K562 (cell line): ENCODE results near the gene ZNF143. TPM values are rescaled to one million over a fixed set of nuclear protein-coding genes. Genes with fewer than 3 reads are reported as not detected.

Source experiments
- DIDO1 ChIP-seq: fragments of 450-650 bp; IDR thresholded peaks from 2 replicates; pipeline ENCODE4 v1.6.1; 2016; ENCODE audit warnings: low read depth, missing biosample characterization, missing genetic modification characterization
- ILF3 ChIP-seq: fragments of 450-650 bp; IDR thresholded peaks from 2 replicates; pipeline ENCODE4 v1.6.1; 2018; ENCODE audit warnings: antibody characterized with exemption, mild to moderate bottlenecking, moderate library complexity, borderline replicate concordance
- MXI1 ChIP-seq: IDR thresholded peaks from 2 replicates; pipeline ENCODE4 v1.6.1; 2011; ENCODE audit warnings: low read depth, mild to moderate bottlenecking, improper control_type of control experiment, low read length
- NONO ChIP-seq, 2 experiments: fragments of 200-400 bp in 1 of 2; fragments of 450-650 bp in 1 of 2; formaldehyde crosslinking in 1 of 2; IDR thresholded peaks; 2 replicates each; pipeline ENCODE4 v1.6.1; 2017; ENCODE audit warnings: low read depth in 2 of 2, mild to moderate bottlenecking in 2 of 2, moderate library complexity in 2 of 2, low read length in 1 of 2
- PML ChIP-seq: IDR thresholded peaks from 2 replicates; pipeline ENCODE4 v1.6.1; 2012; ENCODE audit warnings: low read length, inconsistent platforms
- RFX5 ChIP-seq: IDR thresholded peaks from 2 replicates; pipeline ENCODE4 v1.6.1; 2011; ENCODE audit warnings: low read depth, mild to moderate bottlenecking, improper control_type of control experiment, low read length
- SMAD1 ChIP-seq: fragments of 150-350 bp; IDR thresholded peaks from 2 replicates; pipeline ENCODE4 v1.6.1; 2014; ENCODE audit warnings: low read length, low read depth; ENCODE audit not compliant: partially characterized antibody
- THRAP3 ChIP-seq: fragments of 450-650 bp; IDR thresholded peaks from 2 replicates; pipeline ENCODE4 v1.6.1; 2016; ENCODE audit warnings: mild to moderate bottlenecking, inconsistent platforms, borderline replicate concordance
- ZNF146 ChIP-seq: IDR thresholded peaks from one replicate; pipeline ENCODE4 v1.6.1; 2018; ENCODE audit warnings: missing compliant biosample characterization; ENCODE audit not compliant: unreplicated experiment
- ZNF316 ChIP-seq: fragments of 450-650 bp; IDR thresholded peaks from 2 replicates; pipeline ENCODE4 v1.6.1; 2016
- ZNF780A ChIP-seq: fragments of 250-450 bp; sonication (Bioruptor Pico); IDR thresholded peaks from 2 replicates; pipeline ENCODE4 v1.5.0; 2021; ENCODE audit warnings: mild to moderate bottlenecking
- polyA plus RNA-seq, 8 experiments: library from polyadenylated mRNA; depleted of rRNA in 4 of 8; stranded (reverse) in 5 of 8; unstranded in 3 of 8; fragments of >200 nt; fragmentation: Nextera tagmentation in 2 of 8; fragmentation: Illumina TruSeq in 1 of 8; extraction: Ambion mirVana in 2 of 8; extraction: Trizol in 1 of 8; gene quantifications; 2 replicates each; pipeline versions ENCODE4 v1.2.1 to v1.2.3, GENCODE V29; 2011 to 2014; ENCODE audit warnings: inconsistent platforms in 1 of 8, missing spikeins in 1 of 8
- total RNA-seq, 7 experiments: library from RNA; depleted of rRNA in 6 of 7; stranded (reverse); fragments of >200 nt in 6 of 7; fragmentation: Illumina TruSeq in 2 of 7; extraction: Trizol in 2 of 7; gene quantifications; 2 replicates each; pipeline versions ENCODE4 v1.2.1 to v1.2.3, GENCODE V29; 2011 to 2021; ENCODE audit warnings: low replicate concordance in 1 of 7
- TF ChIP-seq, protein P1 (sequence below): fragments of 250-450 bp; sonication (Bioruptor Pico); IDR thresholded peaks from 2 replicates; pipeline ENCODE4 v1.8.0; 2022; ENCODE audit warnings: moderate library complexity, mild to moderate bottlenecking, inconsistent platforms
- TF ChIP-seq, protein P2 (sequence below), 3 experiments: fragments of 200-800 bp in 1 of 3; fragments of 250-450 bp in 1 of 3; fragments of 450-650 bp in 1 of 3; sonication (Bioruptor Pico) in 1 of 3; sonication (Bioruptor generic) in 1 of 3; formaldehyde crosslinking in 1 of 3; IDR thresholded peaks; 2 replicates each; pipeline versions ENCODE4 v1.6.1 to v1.8.0; 2016 to 2022; ENCODE audit warnings: mild to moderate bottlenecking in 2 of 3, missing genetic modification characterization in 2 of 3, missing compliant biosample characterization in 1 of 3, moderate library complexity in 1 of 3
- TF ChIP-seq, protein P3 (sequence below): fragments of 250-450 bp; sonication (Bioruptor Pico); IDR thresholded peaks from 2 replicates; pipeline ENCODE4 v1.4.0; 2020; ENCODE audit warnings: mild to moderate bottlenecking
- TF ChIP-seq, protein P4 (sequence below): sonication (generic); formaldehyde crosslinking; IDR thresholded peaks from 2 replicates; pipeline ENCODE4 v1.8.0; 2022; ENCODE audit warnings: mild to moderate bottlenecking, missing genetic modification reagents

Gene ZNF143
- total and polyA plus RNA-seq, 9 of the 15 experiments (the other 6 are each of a cell fraction or from before 2014, with no cell fraction given), result 18.4 to 58.5 (median 27.1) TPM

DNA sequence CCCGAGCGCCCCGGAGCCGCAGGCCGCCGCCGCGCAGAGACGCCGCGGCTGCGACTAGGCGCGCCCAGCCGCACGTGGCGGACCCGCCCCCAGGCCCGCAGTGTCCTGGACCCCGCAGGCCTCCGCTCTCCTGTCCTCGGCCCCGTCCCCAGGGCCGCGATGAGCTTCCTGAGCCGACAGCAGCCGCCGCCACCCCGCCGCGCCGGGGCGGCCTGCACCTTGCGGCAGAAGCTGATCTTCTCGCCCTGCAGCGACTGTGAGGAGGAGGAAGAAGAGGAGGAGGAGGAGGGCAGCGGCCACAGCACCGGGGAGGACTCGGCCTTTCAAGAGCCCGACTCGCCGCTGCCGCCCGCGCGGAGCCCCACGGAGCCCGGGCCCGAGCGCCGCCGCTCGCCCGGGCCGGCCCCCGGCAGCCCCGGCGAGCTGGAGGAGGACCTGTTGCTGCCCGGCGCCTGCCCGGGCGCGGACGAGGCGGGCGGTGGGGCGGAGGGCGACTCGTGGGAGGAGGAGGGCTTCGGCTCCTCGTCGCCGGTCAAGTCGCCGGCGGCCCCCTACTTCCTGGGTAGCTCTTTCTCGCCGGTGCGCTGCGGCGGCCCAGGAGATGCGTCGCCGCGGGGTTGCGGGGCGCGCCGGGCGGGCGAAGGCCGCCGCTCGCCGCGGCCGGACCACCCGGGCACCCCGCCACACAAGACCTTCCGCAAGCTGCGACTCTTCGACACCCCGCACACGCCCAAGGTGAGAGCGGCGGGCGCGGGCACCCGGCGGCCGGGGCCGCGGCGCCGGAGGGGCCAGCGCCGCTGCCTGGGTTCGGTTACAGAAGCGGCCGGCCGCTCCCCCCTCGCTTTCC lies 113.2 kb downstream of the ZNF143 start (continued):
- TF ChIP-seq SMAD1 (no peak), NONO (IDR thresholded peaks at IDR 0.05; ENCODE audit: low read depth in 2 of 2, low read length in 1 of 2) (peak in 1 of 2 experiments; percentile 69; a peak in 2 of 4 replicates), ZNF146 (CRISPR knock-in tag) (no peak), RFX5 (no peak), THRAP3 (no peak), ZNF780A (CRISPR knock-in tag) (no peak), DIDO1 (tag) (no peak), MXI1 (peak; percentile 79; the same call in 1 of the 2 replicates), ILF3 (no peak), PML (no peak), ZNF316 (no peak)
- TF ChIP-seq, protein P1, sequence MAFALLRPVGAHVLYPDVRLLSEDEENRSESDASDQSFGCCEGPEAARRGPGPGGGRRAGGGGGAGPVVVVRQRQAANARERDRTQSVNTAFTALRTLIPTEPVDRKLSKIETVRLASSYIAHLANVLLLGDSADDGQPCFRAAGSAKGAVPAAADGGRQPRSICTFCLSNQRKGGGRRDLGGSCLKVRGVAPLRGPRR (CRISPR knock-in tag), result no peak
- TF ChIP-seq, protein P2, sequence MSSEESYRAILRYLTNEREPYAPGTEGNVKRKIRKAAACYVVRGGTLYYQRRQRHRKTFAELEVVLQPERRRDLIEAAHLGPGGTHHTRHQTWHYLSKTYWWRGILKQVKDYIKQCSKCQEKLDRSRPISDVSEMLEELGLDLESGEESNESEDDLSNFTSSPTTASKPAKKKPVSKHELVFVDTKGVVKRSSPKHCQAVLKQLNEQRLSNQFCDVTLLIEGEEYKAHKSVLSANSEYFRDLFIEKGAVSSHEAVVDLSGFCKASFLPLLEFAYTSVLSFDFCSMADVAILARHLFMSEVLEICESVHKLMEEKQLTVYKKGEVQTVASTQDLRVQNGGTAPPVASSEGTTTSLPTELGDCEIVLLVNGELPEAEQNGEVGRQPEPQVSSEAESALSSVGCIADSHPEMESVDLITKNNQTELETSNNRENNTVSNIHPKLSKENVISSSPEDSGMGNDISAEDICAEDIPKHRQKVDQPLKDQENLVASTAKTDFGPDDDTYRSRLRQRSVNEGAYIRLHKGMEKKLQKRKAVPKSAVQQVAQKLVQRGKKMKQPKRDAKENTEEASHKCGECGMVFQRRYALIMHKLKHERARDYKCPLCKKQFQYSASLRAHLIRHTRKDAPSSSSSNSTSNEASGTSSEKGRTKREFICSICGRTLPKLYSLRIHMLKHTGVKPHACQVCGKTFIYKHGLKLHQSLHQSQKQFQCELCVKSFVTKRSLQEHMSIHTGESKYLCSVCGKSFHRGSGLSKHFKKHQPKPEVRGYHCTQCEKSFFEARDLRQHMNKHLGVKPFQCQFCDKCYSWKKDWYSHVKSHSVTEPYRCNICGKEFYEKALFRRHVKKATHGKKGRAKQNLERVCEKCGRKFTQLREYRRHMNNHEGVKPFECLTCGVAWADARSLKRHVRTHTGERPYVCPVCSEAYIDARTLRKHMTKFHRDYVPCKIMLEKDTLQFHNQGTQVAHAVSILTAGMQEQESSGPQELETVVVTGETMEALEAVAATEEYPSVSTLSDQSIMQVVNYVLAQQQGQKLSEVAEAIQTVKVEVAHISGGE (CRISPR knock-in tag; IDR thresholded peaks at IDR 0.05), result 0 out of 6 replicates have a peak, but pooled peaks of 1 of the 3 experiments have one; percentile 4
- TF ChIP-seq, protein P3, sequence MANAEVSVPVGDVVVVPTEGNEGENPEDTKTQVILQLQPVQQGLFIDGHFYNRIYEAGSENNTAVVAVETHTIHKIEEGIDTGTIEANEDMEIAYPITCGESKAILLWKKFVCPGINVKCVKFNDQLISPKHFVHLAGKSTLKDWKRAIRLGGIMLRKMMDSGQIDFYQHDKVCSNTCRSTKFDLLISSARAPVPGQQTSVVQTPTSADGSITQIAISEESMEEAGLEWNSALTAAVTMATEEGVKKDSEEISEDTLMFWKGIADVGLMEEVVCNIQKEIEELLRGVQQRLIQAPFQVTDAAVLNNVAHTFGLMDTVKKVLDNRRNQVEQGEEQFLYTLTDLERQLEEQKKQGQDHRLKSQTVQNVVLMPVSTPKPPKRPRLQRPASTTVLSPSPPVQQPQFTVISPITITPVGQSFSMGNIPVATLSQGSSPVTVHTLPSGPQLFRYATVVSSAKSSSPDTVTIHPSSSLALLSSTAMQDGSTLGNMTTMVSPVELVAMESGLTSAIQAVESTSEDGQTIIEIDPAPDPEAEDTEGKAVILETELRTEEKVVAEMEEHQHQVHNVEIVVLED (CRISPR knock-in tag), result peak; percentile 14; the same call in 1 of the 2 replicates
- TF ChIP-seq, protein P4, sequence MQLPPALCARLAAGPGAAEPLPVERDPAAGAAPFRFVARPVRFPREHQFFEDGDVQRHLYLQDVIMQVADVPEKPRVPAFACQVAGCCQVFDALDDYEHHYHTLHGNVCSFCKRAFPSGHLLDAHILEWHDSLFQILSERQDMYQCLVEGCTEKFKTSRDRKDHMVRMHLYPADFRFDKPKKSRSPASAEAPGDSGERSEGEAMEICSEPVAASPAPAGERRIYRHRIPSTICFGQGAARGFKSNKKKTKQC (CRISPR knock-in tag), result no peak
